Measurements from ENCODE around the gene DCP1A.

DNA sequence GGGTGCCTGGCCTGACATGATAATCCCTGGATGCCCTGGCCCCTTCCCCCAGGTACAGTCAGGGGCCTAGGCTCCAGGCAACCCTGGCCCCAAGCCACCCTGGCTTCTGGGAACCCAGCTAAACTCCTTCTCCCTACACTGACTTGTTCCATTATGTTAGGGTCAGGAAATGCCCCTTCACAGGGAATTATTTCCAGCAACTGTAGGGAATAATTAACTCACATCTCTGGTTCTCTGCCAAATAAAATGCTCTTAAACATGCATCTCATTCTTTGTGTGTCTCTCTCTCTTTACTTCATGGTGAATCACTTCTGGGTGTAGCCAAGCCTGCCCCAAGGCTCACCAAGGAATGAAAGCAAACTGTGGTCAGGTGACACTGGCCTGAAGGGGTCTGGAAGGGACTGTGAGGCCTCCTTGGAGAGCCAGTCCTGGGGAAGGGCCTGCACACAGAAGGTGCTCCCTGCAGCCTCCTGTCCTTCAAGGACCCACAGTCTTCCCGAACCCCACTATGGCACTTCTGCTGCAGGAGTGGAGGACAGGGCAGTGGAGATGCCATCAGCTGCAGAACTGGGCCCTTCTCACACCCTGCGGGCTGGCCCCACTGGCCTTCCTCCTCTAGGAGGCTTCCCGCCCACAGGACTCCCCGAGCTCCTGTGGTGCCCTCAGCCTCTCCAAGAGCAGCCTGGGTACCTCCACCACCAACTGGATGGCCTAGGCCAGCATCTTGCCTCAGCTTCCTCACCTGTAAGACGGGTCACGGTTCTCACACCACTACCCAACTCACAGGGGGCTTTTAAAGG lies 109.1 kb downstream of the DCP1A start:
- TF ChIP-seq, protein P1, sequence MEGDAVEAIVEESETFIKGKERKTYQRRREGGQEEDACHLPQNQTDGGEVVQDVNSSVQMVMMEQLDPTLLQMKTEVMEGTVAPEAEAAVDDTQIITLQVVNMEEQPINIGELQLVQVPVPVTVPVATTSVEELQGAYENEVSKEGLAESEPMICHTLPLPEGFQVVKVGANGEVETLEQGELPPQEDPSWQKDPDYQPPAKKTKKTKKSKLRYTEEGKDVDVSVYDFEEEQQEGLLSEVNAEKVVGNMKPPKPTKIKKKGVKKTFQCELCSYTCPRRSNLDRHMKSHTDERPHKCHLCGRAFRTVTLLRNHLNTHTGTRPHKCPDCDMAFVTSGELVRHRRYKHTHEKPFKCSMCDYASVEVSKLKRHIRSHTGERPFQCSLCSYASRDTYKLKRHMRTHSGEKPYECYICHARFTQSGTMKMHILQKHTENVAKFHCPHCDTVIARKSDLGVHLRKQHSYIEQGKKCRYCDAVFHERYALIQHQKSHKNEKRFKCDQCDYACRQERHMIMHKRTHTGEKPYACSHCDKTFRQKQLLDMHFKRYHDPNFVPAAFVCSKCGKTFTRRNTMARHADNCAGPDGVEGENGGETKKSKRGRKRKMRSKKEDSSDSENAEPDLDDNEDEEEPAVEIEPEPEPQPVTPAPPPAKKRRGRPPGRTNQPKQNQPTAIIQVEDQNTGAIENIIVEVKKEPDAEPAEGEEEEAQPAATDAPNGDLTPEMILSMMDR (IDR thresholded peaks at IDR 0.05), result no peak
- no peak for TF ChIP-seq POLR2A (IDR thresholded peaks at IDR 0.05)
